Retina (tissue), 1 donor: ENCODE measurements around the gene MAP1LC3B.

Experiments
- DNase-seq: peaks from one replicate; pipeline ENCODE4 v3.0.0-alpha.2; 2016

MAP1LC3B gene

GRCh38 chr16:87391950-87392820, at the start of gene MAP1LC3B:
TSS of gene MAP1LC3B (plus strand) at chr16:87392336. CDS start at chr16:87392428, 92 bp downstream.
- peak; percentile 99 for DNase-seq

GRCh38 chr16:87342504-87342903, 49.6 kb upstream of the MAP1LC3B start:
- DNase-seq, result no peak

GRCh38 chr16:87342978-87343752, 49.0 kb upstream of the MAP1LC3B start:
- DNase-seq, result peak; percentile 67

- DNase-seq, result peak; percentile 22
Measured at GRCh38 chr16:87343753-87344050, 48.4 kb upstream of the MAP1LC3B start.

GRCh38 chr16:87344165-87344930, 47.8 kb upstream of the MAP1LC3B start:
- DNase-seq, result peak; percentile 19

GRCh38 chr16:87344931-87345631, 47.1 kb upstream of the MAP1LC3B start:
- DNase-seq, result no peak

GRCh38 chr16:87345726-87346424, 46.3 kb upstream of the MAP1LC3B start:
- no peak for DNase-seq

GRCh38 chr16:87346517-87347060, 45.5 kb upstream of the MAP1LC3B start:
- no peak for DNase-seq

GRCh38 chr16:87347932-87348615, 44.1 kb upstream of the MAP1LC3B start:
- no peak for DNase-seq

GRCh38 chr16:87348616-87349157, 43.4 kb upstream of the MAP1LC3B start:
- no peak for DNase-seq

- DNase-seq, result peak; percentile 25
Measured at GRCh38 chr16:87350031-87350430, 42.1 kb upstream of the MAP1LC3B start.

- DNase-seq, result peak; percentile 60
Measured at GRCh38 chr16:87350681-87351319, 41.3 kb upstream of the MAP1LC3B start.

GRCh38 chr16:87351320-87351698, 40.8 kb upstream of the MAP1LC3B start:
- DNase-seq, result peak; percentile 57

GRCh38 chr16:87352818-87353217, 39.3 kb upstream of the MAP1LC3B start:
- no peak for DNase-seq

GRCh38 chr16:87353613-87354012, 38.5 kb upstream of the MAP1LC3B start:
- no peak for DNase-seq

- no peak for DNase-seq
Measured at GRCh38 chr16:87356491-87356853, 35.7 kb upstream of the MAP1LC3B start.

GRCh38 chr16:87358250-87358649, 33.9 kb upstream of the MAP1LC3B start:
- DNase-seq, result no peak

GRCh38 chr16:87358696-87359095, 33.4 kb upstream of the MAP1LC3B start:
- DNase-seq, result no peak

- no peak for DNase-seq
Measured at GRCh38 chr16:87359121-87359520, 33.0 kb upstream of the MAP1LC3B start.

GRCh38 chr16:87360862-87361610, 31.1 kb upstream of the MAP1LC3B start:
- DNase-seq, result no peak
